Lower leg skin (tissue), 4 donors: ENCODE measurements around the gene TRAM2. TPM values are rescaled to one million over a fixed set of nuclear protein-coding genes. Genes with fewer than 3 reads are reported as not detected.

Experiments
- DNase-seq, 2 donors: peaks; one replicate each; pipeline ENCODE4 v3.0.0-alpha.2; 2019; ENCODE audit warnings: low spot score in 2 of 2
- H3K4me3 ChIP-seq: fragments of 200-600 bp; sonication (generic); 2 replicates; pipeline ENCODE4 v1.5.1; 2017; ENCODE audit warnings: mild to moderate bottlenecking, low read depth; ENCODE audit not compliant: poor library complexity, severe bottlenecking
- POLR2A ChIP-seq, 2 donors: fragments of 450-650 bp; IDR thresholded peaks; one replicate each; pipeline ENCODE4 v1.6.1; 2016 to 2017; ENCODE audit warnings: antibody characterized with exemption in 2 of 2, mild to moderate bottlenecking in 1 of 2, moderate library complexity in 1 of 2
- WGBS, 2 donors: methylation state at CpG; one replicate each; pipeline ENCODE4 v1.1.5; 2018; 5-methylcytosine and 5-hydroxymethylcytosine counted together
- intact Hi-C: fragments of 100-400 bp; cut with DNase I; formaldehyde crosslinking; loops from one replicate; pipeline ENCODE4 v1.15.0; 2023; ENCODE audit warnings: low total_unique reads
- total RNA-seq, 4 donors: library from RNA; depleted of rRNA; stranded (reverse); fragments of >200 nt; gene quantifications; one replicate each; pipeline ENCODE4 v1.1.0, GENCODE V29; 2016
- TF ChIP-seq, protein P1 (sequence below), 3 donors: fragments of 450-650 bp; IDR thresholded peaks; one replicate each; pipeline ENCODE4 v1.5.1; 2016; ENCODE audit warnings: antibody characterized with exemption in 3 of 3, mild to moderate bottlenecking in 3 of 3, moderate library complexity in 2 of 3

TRAM2 gene
- total RNA-seq, 4 donors from 2014 or later = 3.7 to 11.5 (median 7.0) TPM

DNA sequence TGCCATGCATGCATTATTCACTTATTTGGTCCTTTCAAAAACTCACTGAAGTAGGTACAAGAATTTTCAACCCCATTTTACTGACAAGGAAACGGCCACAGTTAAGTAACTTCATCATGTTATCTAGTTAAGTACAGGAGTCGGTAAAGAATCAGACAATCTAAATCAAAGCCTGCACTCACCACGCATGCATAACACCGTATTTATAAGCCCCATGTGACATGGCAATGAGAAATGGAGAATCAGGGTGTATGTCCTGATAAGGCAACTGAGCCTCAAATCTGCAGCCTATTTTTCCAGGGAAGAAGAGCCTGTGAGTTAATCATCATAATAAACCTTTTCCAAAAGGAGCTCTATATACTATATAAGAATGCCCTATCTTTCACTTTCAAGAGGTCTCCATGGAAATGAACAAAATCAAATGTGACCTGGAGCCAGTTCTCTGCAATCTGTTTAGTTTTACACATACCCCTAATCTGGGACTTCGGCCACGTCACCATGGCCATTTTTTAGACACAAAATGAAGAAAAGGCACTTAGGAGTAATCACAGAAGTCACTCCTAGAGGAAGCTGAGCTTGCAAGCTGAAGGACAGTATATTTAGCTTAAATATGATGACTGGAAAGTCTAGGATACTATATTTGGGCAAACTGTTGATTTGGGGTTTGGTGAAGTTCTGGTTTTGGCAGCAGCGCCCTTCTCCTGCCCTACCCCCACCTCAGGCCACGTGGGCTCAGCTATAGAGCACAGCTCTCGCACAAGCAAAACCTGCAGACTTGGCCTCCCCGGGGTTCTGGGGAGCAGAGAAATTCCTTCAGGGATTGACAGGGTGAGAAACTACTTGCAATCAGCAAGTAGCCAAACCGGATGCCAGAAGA lies 19.2 kb downstream of the TRAM2 start:
- intact Hi-C loops = no loop called here
- TF ChIP-seq, protein P1, sequence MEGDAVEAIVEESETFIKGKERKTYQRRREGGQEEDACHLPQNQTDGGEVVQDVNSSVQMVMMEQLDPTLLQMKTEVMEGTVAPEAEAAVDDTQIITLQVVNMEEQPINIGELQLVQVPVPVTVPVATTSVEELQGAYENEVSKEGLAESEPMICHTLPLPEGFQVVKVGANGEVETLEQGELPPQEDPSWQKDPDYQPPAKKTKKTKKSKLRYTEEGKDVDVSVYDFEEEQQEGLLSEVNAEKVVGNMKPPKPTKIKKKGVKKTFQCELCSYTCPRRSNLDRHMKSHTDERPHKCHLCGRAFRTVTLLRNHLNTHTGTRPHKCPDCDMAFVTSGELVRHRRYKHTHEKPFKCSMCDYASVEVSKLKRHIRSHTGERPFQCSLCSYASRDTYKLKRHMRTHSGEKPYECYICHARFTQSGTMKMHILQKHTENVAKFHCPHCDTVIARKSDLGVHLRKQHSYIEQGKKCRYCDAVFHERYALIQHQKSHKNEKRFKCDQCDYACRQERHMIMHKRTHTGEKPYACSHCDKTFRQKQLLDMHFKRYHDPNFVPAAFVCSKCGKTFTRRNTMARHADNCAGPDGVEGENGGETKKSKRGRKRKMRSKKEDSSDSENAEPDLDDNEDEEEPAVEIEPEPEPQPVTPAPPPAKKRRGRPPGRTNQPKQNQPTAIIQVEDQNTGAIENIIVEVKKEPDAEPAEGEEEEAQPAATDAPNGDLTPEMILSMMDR (IDR thresholded peaks at IDR 0.05) = no peak
- TF ChIP-seq POLR2A (IDR thresholded peaks at IDR 0.05) = no peak
- H3K4me3 ChIP-seq = no peak overlapping the region
- WGBS, 2 donors = 66 to 73% methylated on average over 11 of the region's 11 CpGs
- DNase-seq = no peak

- DNase-seq = peak in 1 of 2 donors; percentile 34
- H3K4me3 ChIP-seq = no peak overlapping the region
- TF ChIP-seq, protein P1 (IDR thresholded peaks at IDR 0.05) = no peak
- no peak for TF ChIP-seq POLR2A (IDR thresholded peaks at IDR 0.05)
- intact Hi-C loops = no loop called here
- 64 to 72% methylated on average over 5 of the region's 5 CpGs for WGBS, 2 donors
Observed at GRCh38 chr6:52555518-52556233, 21.2 kb downstream of the TRAM2 start.

GRCh38 chr6:52554684-52555280 lies 22.1 kb downstream of the TRAM2 start:
- WGBS, 2 donors = 97 to 98% methylated on average over 6 of the region's 6 CpGs
- no peak overlapping the region for H3K4me3 ChIP-seq
- intact Hi-C loops = no loop called here
- no peak for TF ChIP-seq POLR2A (IDR thresholded peaks at IDR 0.05)
- TF ChIP-seq, protein P1 (IDR thresholded peaks at IDR 0.05) = no peak
- DNase-seq = peak in 1 of 2 donors; percentile 75

GRCh38 chr6:52553719-52554118 lies 23.1 kb downstream of the TRAM2 start:
- intact Hi-C loops = no loop called here
- no peak for DNase-seq
- 93 to 96% methylated on average over 2 of the region's 2 CpGs for WGBS, 2 donors
- H3K4me3 ChIP-seq = no peak overlapping the region
- TF ChIP-seq, protein P1 (IDR thresholded peaks at IDR 0.05) = no peak
- no peak for TF ChIP-seq POLR2A (IDR thresholded peaks at IDR 0.05)

- intact Hi-C loops = no loop called here
- H3K4me3 ChIP-seq = no peak overlapping the region
- WGBS, 2 donors = 96 to 97% methylated on average over 1 of the region's 1 CpG
- no peak for DNase-seq
- TF ChIP-seq, protein P1 (IDR thresholded peaks at IDR 0.05) = no peak
- TF ChIP-seq POLR2A (IDR thresholded peaks at IDR 0.05) = no peak
Observed at GRCh38 chr6:52553158-52553557, 23.7 kb downstream of the TRAM2 start.
